ENCODE measurements around the gene SH3RF3.

Gene SH3RF3

DNA sequence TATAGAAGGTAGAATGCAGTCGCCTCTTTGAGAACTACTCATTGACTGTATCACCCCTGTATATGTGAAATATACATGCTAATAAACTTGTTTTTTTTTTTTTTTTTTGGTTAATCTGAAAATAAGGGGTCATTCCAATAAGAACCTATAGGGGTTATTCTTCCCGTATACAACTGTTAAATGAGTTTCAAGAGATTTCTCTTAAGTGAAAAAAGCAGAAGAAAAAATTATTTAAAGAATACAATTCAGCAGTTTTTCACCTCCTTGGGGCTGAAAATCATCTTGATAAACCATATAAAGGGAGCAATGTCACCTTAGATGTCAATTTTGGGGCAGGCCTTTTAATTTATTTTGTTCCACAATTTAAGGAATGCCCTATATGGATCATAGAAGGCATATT is 418.3 kb downstream of the SH3RF3 start:
- in situ Hi-C loops (cut with MboI; ENCODE audit: low sequenced_read_pairs) = no loop called here
- Histone ChIP-seq H3K27me3 (ENCODE audit: low read depth) (no peaks in the 10 kb centered on the region), H3K9me3 (no peaks in the 10 kb centered on the region)

DNA sequence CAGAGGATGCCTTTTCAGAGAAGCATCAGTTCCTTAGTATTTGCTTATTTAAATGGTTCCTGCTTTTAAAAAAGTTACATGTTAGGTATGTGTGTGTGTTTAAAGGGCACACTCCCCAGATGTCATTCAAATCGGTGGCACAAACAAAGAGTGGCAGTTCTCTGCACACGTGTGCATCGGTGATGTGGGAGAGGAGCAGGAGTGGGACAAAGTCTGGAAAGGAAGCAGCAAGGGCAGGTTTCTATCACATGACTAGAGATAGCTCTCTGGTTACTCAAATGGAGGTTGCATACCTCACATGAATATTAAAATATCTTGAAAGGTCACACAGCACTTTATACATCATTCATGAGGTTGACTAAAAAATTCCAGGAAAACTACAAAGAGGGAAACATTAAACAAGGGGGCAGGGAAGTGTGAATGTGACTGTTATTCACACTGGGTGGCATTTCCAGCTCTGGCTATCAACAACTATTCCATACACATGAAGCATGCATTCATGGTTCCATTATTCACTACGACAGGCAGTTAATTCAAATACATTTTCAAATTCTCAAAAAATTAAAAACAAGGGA is 420.1 kb downstream of the SH3RF3 start:
- H3K36me3 ChIP-seq (replicated peaks) = peaks cover 13% of the 10 kb centered on the region
- no peaks in the 10 kb centered on the region for H3K9me3 ChIP-seq
- no peaks in the 10 kb centered on the region for H3K27me3 ChIP-seq (ENCODE audit: low read depth)
- in situ Hi-C loops (cut with MboI; ENCODE audit: low sequenced_read_pairs) = no loop called here
- no peak for DNase-seq (ENCODE audit: low spot score in 2 of 2)
- no peaks in the 10 kb centered on the region for H3K4me1 ChIP-seq
- H3K4me3 ChIP-seq = no peak overlapping the region

More for the DNA sequence above, 418.3 kb downstream of the SH3RF3 start:
- no peaks in the 10 kb centered on the region for H3K4me1 ChIP-seq
- H3K4me3 ChIP-seq = no peak overlapping the region
- H3K36me3 ChIP-seq (replicated peaks) = peaks cover 7% of the 10 kb centered on the region
- no peak for DNase-seq (ENCODE audit: low spot score in 2 of 2)

Data from HAP-1 (cell line).